HG03135 (cell line): Measurements from ENCODE around the gene ZFPL1.
"Not testable (repeated sequence)": the region's sequence is repeated elsewhere in the genome, so short reads cannot be mapped to it uniquely, and the experiment has no call there.

Source experiments
- ATAC-seq: cut with Tn5 transposase; IDR thresholded peaks from one replicate; pipeline ENCODE4 v1.9.1; 2021; ENCODE audit warnings: mild to moderate bottlenecking, moderate library complexity; ENCODE audit not compliant: unreplicated experiment

Gene ZFPL1

DNA sequence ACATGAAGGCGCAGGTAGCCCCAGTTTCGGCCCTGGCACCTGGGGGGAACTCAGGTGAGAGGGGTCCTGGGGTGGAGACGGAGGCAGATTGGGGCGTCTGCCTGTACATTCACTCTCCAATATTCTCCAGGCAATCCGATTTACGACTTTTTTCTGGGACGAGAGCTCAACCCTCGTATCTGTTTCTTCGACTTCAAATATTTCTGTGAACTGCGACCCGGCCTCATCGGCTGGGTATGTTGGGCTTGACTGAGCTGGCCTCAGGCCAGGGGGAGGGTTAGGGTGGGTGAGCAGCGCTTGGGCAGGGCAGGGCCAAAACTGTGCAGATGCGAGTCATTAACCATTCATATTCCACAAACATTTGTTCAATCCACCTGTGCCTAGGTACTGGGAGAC lies 29.3 kb downstream of the ZFPL1 start:
- no peak for ATAC-seq

DNA sequence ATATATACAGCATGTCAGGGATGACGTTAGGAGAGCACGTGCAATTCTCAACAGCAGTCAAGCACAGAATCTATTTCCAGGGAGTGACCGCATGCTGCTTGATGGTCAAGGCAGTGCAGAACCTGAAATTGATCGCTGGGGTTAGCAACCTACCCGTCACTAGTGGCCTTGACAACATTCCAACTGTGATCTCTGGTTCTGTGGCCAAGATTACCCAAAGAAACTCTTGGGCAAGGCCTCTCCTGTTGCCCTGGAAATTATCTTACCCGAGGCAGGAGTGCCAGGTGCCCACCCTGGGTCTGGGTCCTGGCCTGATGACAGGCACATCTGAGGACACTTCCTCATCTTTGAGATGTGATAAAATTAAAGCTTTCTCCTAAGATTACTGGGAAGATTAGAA lies 29.8 kb downstream of the ZFPL1 start:
- no peak for ATAC-seq

GRCh38 chr11:65114538-65115171 lies 30.6 kb downstream of the ZFPL1 start:
- ATAC-seq: no peak

DNA sequence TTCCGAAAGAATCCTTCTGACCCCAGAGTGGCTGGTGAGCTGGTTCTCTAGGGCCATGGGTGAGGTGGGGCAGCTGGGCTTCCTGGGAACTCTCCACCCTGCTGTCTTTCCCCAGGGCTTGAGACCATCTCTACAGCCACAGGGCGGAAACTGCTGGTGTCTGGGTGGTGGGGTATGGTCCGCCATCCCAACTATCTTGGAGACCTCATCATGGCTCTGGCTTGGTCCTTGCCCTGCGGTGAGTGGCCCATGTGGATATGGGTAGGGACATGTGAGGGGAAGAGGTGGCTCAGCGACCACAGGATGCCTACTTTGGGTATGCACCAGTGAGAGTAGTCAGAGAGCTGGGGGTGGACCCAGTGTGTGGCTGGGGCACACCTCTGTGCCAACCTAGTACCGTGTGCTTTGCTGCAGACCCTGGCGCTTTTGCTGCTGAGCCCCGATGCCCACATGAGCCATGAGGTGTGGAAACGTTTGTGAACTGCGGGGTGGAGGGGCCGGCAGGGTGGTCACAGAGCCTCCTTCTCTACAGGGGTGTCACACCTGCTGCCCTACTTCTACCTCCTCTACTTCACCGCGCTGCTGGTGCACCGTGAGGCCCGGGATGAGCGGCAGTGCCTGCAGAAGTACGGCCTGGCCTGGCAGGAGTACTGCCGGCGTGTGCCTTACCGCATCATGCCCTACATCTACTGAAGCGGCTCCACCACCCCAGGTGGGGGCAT lies 31.5 kb downstream of the ZFPL1 start:
- ATAC-seq: no peak

DNA sequence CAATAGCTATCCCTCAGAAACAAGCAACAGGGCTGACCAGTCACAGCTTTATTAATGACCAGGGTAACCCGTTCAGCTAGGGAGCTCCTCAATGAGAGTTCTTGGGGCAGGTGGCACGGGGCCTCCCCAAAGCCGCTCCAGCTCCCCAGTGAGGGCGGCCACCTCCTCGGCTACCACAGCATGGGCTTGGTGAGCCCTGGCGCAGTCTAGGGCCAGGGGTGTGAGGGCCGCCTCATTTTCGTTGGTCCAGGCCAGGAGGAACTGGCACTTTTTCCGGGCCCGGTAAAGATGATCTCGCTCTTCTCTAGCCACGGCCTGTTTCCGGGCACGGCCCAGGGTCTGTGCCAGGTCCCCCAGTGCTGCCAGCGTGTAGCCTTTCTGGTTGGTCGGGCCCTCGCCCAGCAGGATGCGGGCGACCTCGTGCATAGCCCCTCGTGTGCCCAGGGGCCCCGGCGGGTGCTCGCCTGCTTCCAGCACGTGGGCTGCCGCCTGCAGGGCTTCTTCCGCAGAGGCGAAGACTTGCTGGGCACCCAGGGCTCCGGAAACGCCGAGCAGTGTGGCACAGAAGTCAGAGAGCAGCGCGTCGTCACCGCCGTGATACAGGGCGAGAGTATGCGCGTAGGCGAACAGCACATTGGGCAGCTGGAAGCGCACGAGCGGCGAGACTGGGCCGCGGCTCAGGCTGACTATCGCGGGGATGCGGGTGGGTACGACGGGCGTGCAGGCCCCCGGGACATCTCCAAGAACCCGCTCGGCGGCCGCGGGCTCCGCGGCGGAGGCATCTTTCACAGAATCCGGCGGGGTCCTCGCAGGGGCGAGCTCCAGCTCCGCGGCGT lies 32.6 kb downstream of the ZFPL1 start:
- ATAC-seq: no peak

DNA sequence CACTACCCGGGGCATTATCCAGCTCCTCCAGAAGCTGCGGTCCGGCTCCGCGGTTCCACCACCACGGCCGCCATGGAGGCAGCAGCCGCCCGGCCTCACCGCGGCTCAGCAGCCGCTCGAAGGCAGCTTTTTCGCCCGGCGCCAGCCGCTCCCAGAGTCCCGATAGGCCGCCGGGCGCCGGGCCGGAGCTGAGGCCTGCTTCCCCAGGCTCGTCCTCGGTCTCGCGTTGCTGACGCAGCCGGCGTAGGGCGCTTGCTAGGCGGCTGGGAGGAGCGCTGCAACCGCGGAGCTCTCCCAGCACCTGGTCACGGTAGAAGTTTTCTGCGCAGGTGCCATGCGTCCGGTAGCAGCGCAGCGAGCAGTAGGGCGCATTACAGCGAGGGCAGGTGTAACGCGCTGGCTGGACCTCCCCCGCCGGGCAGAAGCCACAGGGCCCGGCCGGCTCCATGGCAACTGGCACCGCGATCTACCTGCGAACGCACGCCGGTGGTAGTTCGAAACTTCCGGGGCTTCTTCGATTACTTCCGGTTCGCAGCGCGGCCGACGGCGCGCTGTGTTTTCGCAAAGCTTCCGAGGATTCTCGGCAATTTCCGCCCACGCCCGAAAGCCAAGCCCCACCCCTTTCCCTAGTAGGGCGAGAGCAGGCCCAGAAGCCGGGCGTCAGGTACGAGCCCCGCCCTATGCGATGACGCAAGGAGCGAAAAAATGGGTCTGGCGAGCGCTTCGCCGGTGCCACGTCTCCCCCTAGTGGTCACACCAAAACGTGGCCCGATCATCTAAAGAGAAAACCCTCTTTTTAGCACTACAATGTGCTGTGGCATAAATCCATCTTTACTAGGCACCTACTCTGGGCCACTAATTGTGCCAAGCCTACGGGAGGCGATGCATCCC lies 33.4 kb downstream of the ZFPL1 start, which contains the start of gene ZNHIT2:
Gene ZNHIT2, minus strand, starts transcription at position 496 of the 891 bp plus-strand sequence. Its CDS starts 48 bp downstream, at position 448.
- peak; percentile 46 for ATAC-seq

GRCh38 chr11:65118097-65118837 lies 34.2 kb downstream of the ZFPL1 start:
- no peak for ATAC-seq

DNA sequence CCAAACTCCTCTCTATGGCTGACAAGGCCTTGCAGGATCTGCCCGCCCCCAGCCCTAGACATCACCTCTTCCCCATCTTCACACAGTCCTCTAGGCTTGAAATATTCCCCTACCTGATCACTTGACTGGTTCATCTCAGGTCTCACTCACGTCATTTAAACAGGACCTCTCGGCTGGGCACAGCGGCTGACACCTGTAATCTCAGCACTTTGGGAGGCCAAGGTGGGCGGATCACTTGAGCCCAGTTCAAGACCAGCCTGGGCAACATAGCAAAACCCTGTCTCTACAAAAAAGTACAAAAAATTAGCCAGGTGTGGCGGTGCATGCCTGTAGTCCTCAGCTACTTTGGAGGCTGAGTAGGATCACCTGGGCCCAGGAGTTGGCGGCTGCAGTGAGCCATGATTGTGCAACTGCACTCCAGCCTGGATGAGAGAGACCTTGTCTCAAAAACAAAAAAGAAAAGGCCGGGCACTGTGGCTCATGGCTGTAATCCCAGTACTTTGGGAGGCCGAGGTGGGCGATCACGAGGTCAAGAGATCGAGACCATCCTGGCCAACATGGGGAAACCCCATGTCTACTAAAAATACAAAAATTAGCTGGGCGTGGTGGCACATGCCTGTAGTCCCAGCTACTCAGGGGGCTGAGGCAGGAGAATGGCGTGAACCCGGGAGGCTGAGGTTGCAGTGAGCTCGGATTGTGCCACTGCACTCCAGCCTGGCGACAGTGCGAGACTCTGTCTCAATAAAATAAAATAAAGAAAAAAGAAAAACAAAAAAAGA lies 35.1 kb downstream of the ZFPL1 start:
- not testable (repeated sequence) for ATAC-seq

DNA sequence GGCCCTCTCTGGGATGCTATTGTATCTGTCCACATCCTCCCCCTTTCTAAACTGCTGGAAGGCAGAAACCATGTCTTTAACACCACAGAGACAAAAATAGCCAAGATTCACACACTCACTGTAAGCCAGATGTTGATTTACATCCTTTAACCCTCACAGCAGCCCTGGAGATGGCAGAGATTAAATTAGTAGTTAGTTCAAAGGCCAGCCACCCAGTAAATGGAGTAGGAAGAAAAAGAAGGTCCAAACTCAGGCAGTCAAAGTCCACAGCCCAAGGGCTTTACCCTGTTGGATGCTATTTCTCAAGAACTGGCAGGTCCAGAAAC lies 35.6 kb downstream of the ZFPL1 start:
- no peak for ATAC-seq

DNA sequence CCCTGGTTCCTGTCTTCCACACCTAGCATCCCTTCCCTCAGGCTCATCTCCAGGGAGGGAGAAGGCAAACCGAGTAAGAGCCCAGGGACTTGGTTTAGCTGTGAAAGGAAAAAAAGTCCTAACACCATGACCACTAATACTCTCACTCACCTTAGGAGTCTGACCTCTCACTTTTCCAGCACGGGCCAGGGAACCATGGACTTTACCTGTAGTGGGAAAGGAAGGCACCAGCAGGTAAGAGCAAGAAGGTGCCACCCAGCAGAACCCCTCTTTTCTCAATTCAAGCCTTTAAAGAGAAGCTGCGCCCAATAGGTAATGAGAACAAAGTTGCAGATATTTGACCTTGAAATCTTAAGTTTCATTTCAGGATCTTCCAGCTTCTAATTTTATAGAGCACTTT lies 36.8 kb downstream of the ZFPL1 start:
- ATAC-seq: no peak

DNA sequence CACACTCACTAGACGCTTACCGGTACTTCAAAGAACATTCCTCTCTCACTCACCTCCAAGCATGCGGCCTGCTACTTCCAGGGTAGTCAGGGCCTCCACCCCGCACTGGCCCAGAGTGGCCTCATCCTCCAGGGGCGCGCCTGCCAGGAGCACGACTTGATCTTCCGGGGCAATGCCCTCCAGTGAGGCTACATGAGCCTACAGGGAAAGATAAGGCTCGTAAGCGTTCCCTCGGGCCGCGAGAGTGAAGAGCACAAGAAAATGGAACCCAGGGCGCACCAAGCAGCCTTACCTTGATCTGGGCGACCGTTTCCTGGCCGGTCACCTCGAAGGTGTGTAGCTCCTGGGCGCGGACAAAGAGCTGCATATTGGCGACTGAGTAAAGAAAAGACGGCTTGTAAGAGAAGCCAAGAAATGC lies 37.4 kb downstream of the ZFPL1 start:
- ATAC-seq: no peak

DNA sequence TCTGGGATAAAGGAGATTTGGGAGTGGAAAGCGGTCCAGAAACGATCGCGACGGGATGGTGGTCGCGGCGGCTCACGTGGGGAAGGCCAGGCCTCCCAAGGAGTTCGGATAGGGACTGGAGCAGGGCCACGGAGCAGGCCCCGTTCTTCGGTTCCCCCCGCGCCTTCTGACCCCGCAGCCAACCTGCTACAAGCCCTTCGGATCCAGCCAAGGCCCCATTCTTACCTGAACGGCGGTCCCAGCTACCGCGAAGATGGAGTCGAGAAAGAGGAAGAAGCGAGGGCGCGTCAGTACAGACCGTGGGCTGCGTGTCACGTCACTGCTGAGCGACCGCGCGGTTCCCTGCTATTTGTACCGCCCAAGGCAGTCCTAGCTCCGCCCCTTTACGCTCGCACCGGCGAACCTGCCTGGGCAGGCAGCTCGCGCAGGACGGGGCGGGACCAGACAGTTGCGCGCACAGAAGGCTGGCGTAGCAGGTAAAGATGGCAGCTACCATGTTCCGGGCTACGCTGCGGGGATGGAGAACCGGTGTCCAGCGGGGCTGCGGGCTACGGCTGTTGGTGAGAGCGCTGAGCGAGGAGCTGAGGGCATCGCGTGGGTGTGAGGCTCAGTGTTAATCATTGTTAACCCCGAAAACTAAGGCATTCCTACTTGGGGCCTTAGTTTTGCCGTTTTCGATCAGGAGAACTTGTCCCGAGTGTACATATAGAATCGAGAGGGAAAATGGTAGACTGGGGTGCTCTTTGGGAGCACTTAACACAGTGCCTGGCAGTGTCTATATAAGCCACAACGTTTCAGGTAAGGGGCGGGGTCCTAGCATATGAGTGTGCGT lies 38.1 kb downstream of the ZFPL1 start, which contains the start of the genes FAU and MRPL49:
Gene FAU, minus strand, starts transcription at position 270 of the 832 bp plus-strand sequence. CDS start 321 bp downstream, outside the sequence.
Gene MRPL49, plus strand, starts transcription at position 457 of the 832 bp plus-strand sequence. Its CDS starts 26 bp downstream, at position 483.
- ATAC-seq: peak; percentile 65

DNA sequence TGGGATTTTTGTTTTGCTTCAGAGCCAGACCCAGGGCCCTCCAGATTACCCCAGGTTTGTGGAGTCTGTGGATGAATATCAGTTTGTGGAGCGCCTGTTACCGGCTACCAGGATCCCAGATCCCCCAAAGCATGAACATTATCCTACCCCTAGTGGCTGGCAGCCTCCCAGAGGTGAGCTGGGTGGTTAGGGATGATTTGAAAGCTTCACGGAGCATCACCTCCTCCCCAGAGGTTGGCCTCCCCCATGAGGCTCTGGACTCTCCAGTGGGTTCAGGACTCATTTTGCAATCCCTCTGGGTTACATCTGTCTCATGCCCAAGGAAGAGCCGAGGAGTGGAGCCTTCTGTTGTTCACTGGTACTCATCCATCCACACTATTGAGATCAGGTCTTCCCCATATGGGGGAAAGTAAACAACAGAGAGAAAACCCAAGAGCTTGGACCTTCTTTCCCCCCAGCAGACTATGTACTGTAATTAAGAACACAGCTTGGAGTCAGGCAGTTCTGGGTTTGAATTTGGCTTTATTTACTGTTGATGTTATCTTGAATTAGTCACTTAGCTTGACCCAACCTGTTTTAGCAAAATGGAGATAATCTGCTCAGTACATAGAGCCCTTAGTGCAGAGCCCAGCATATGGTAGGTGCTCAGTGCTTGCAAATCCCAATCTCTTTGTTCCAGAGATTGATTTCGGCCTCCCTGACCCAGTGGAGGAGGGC lies 40.6 kb downstream of the ZFPL1 start:
- no peak for ATAC-seq

DNA sequence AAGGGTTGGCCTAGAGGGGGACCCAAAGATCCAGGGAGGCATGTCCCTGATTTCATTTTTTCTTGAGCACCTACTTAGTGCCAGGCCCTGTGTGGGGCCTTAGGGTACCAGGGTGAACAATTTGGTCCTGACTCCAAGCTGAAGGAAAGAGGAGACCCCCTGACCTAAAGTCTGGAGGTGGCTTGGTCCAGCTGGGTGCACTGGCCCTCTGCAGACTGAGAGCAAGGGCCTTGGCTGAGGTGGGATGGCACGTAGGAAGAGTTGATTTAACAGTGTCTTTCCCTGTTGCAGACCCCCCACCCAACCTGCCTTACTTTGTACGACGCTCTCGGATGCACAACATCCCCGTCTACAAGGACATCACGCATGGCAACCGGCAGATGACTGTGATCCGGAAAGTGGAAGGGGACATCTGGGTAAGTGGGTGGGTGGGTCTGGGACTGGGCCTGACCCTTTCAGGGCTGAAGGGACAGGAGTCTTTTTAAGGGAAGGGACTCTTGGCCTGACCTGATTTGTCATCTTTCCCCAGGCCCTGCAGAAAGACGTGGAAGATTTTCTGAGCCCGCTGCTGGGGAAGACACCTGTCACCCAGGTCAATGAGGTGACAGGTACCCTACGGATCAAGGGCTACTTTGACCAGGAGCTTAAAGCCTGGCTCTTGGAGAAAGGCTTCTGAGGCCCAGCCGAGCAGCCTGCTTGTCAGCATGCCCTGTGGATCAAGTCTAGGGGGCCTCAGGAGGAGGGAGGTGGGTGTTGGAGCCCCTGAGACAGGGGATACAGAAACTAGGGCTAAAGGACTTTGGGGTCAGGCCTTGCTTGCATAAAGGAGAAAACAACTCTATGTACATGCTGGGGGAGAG lies 41.4 kb downstream of the ZFPL1 start:
- no peak for ATAC-seq

DNA sequence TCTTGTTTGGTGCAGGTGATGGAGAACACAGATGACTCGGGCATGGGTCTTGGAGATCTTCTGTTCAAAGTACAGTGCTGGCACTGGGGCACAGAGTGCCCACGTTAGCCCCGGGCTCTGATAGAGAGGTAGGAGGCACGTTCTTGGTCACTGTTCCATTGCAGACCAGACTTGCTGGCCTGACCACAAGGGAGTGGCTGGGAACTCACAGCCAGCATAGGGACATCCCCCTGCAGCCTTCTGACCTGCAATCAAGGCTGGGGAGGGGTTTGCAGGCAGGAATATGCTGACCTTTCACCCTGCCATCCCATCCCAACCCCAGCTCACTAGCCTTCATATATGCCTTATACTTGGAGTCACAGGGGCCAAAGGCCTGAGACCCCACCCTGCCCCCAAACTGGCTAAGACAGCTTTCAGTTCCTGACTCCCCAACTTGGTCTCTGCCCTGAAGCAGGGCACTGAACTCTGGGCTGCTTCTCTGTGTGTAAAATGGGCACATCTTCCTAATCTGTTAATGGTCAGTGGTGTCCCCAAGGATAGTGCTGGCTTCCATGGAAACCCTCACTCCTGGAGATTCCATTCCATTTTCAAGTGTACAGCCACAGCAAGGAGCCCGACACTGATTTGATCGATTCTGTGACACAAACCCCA lies 42.7 kb downstream of the ZFPL1 start:
- ATAC-seq: no peak
